Loucy (cell line): ENCODE measurements around the gene MOSPD2.

Experiments
- EZH2phosphoT487 ChIP-seq: fragments of 200-600 bp; IDR thresholded peaks from 2 replicates; pipeline ENCODE4 v1.6.1; 2018; ENCODE audit warnings: antibody characterized with exemption, mild to moderate bottlenecking, moderate library complexity, borderline replicate concordance
- TF ChIP-seq, protein P1 (sequence below): fragments of 200-600 bp; sonication (generic); conservative IDR thresholded peaks from 2 replicates; pipeline ENCODE4 v1.5.1; 2014; ENCODE audit warnings: mild to moderate bottlenecking, antibody characterized with exemption, low read length

DNA sequence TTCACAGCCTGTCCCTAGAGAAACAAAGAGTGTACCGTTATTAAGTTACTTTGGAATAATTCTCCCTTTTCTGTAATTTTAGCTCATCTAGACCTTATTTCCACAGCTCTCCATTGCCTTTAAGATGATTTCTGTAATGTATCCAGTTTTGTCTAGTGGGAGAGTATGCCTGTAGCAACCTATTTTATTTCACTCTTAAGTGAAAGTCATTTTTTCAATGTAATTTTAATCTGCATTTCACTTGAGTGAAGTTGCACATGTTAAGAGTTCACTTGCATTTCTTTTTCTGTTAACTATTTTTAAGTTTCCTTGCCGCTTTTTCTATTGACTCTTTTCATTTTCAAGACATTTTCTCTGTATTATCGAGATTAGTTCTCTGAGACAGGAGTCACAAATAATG, 46.9 kb upstream of the MOSPD2 start:
- TF ChIP-seq, protein P1, sequence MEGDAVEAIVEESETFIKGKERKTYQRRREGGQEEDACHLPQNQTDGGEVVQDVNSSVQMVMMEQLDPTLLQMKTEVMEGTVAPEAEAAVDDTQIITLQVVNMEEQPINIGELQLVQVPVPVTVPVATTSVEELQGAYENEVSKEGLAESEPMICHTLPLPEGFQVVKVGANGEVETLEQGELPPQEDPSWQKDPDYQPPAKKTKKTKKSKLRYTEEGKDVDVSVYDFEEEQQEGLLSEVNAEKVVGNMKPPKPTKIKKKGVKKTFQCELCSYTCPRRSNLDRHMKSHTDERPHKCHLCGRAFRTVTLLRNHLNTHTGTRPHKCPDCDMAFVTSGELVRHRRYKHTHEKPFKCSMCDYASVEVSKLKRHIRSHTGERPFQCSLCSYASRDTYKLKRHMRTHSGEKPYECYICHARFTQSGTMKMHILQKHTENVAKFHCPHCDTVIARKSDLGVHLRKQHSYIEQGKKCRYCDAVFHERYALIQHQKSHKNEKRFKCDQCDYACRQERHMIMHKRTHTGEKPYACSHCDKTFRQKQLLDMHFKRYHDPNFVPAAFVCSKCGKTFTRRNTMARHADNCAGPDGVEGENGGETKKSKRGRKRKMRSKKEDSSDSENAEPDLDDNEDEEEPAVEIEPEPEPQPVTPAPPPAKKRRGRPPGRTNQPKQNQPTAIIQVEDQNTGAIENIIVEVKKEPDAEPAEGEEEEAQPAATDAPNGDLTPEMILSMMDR = no peak
- TF ChIP-seq EZH2phosphoT487 = no peak
